SU-DHL-6 (cell line): Measurements from ENCODE around the gene COBL.

Experiments used
- EZH2phosphoT487 ChIP-seq: fragments of 200-600 bp; sonication (generic), shearing (Covaris generic); conservative IDR thresholded peaks from 2 replicates; pipeline ENCODE4 v1.6.1; 2018; ENCODE audit warnings: mild to moderate bottlenecking, antibody characterized with exemption, low read length, moderate library complexity, mixed read lengths
- TF ChIP-seq, protein P1 (sequence below): fragments of 200-600 bp; sonication (generic); IDR thresholded peaks from one replicate; pipeline ENCODE4 v1.5.1; 2017; ENCODE audit warnings: antibody characterized with exemption, mild to moderate bottlenecking, low read length, moderate library complexity; ENCODE audit not compliant: insufficient read depth, poor library complexity, severe bottlenecking

- TF ChIP-seq, protein P1, sequence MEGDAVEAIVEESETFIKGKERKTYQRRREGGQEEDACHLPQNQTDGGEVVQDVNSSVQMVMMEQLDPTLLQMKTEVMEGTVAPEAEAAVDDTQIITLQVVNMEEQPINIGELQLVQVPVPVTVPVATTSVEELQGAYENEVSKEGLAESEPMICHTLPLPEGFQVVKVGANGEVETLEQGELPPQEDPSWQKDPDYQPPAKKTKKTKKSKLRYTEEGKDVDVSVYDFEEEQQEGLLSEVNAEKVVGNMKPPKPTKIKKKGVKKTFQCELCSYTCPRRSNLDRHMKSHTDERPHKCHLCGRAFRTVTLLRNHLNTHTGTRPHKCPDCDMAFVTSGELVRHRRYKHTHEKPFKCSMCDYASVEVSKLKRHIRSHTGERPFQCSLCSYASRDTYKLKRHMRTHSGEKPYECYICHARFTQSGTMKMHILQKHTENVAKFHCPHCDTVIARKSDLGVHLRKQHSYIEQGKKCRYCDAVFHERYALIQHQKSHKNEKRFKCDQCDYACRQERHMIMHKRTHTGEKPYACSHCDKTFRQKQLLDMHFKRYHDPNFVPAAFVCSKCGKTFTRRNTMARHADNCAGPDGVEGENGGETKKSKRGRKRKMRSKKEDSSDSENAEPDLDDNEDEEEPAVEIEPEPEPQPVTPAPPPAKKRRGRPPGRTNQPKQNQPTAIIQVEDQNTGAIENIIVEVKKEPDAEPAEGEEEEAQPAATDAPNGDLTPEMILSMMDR, result no peak
- TF ChIP-seq EZH2phosphoT487, result no peak
Measured at GRCh38 chr7:51046482-51046881, 270.1 kb downstream of the COBL start.
